ENCODE measurements around the gene TBC1D5.

DNA sequence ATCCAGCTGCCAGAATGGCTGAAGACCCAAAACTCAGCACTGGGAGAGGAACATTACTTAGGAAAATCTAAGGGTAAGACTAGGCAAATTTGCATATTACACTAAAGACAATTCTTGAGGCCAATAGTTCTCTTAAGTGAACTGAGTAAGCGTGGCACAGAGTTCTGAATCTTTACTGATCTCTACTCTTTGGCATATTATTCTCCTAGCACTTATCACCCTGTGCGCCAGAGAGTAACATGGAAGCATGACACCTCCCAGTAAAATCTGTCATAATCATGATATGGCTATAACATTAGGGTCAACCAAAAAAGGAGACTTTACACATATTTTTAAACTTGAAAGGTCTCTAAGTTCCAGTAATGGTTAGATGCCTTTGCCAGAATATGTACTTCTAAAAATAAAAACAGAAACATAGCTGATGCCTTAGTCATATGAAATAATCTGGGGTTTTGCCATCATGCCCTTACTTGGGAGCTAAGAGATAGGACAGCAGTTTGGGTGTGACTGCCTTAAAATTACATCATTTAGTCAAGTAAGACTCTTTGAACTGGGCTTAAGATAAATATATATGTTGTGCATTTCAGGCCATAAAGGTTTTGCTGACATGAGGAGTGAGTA, 567.1 kb downstream of the TBC1D5 start:
- TF ChIP-seq EZH2phosphoT487 (IDR thresholded peaks at IDR 0.05) (no peak), EZH2 (IDR thresholded peaks at IDR 0.05) (no peak)
- TF ChIP-seq, protein P1, sequence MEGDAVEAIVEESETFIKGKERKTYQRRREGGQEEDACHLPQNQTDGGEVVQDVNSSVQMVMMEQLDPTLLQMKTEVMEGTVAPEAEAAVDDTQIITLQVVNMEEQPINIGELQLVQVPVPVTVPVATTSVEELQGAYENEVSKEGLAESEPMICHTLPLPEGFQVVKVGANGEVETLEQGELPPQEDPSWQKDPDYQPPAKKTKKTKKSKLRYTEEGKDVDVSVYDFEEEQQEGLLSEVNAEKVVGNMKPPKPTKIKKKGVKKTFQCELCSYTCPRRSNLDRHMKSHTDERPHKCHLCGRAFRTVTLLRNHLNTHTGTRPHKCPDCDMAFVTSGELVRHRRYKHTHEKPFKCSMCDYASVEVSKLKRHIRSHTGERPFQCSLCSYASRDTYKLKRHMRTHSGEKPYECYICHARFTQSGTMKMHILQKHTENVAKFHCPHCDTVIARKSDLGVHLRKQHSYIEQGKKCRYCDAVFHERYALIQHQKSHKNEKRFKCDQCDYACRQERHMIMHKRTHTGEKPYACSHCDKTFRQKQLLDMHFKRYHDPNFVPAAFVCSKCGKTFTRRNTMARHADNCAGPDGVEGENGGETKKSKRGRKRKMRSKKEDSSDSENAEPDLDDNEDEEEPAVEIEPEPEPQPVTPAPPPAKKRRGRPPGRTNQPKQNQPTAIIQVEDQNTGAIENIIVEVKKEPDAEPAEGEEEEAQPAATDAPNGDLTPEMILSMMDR (IDR thresholded peaks at IDR 0.05): no peak

All from neural progenitor cell (in vitro differentiated cells).